GM18951 (cell line): ENCODE data around the gene CHMP1B.

Source experiments
- POLR2A ChIP-seq: IDR thresholded peaks from 4 replicates; pipeline ENCODE4 v1.6.1; 2011; ENCODE audit warnings: mild to moderate bottlenecking; ENCODE audit not compliant: insufficient read length, insufficient read depth; ENCODE audit errors: extremely low read depth
- in situ Hi-C: fragments of 300-500 bp; cut with MboI; formaldehyde crosslinking; loops from one replicate; pipeline ENCODE4 v1.12.0; 2022; ENCODE audit warnings: low sequenced_read_pairs, mixed read lengths, inconsistent platforms; ENCODE audit not compliant: unreplicated experiment

CHMP1B gene

GRCh38 chr18:11868230-11868629, 17.0 kb downstream of the CHMP1B start:
- no peak for TF ChIP-seq POLR2A
- in situ Hi-C loops: no loop called here

DNA sequence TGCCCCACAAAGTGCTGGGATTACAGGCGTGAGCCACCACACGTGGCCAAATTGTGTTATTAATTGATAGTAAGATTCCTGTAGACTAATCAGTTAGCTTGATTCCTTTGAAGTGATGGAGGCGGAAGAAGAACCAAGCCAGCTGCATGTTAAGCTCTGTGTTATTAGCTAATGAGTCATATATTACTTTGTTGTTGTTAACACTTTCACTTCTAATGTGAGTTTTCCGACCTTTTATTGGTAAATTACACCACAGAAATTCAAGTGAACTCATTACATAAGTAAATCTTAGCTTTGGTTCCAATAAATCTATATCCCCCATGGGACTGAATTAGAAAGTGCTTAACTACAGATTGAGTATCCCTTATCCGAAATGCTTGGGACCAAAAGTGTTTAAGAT, 20.3 kb downstream of the CHMP1B start:
- in situ Hi-C loops: no loop called here
- TF ChIP-seq POLR2A: no peak

GRCh38 chr18:11872479-11873136, 21.4 kb downstream of the CHMP1B start:
- in situ Hi-C loops: no loop called here
- TF ChIP-seq POLR2A: no peak

DNA sequence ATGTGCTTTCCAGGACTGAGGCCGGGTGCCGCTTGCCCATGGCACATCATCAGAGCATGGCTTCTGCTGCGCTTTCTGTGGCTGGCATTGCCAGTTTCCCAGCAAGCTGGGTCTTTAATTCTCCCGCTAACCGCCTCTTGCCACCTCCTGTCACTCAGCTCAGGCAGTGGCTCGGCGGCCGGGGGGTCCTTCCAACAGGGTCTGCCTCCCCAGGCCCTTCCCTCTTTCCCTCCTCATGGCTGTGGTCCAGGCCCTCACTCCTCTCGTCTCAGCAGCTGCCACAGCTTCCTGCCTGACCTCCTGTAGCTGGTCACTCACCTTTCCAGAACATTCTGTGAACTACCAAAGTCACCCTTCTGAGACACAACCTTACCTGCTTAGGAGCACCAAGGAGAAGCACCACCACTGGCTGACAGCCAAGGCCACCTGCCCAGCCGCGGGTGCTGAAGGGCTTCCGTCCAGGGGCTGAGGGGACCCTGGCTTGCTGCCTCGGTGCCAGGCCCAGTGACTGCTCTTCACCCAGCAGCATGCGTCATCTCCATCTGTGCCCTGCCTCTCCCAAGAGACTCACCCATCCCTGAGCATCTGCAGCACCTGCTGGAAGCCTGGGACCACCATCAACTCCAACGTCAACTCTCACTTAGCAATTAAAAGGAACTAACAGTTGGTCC, 22.6 kb downstream of the CHMP1B start:
- TF ChIP-seq POLR2A: no peak
- in situ Hi-C loops: no loop called here

DNA sequence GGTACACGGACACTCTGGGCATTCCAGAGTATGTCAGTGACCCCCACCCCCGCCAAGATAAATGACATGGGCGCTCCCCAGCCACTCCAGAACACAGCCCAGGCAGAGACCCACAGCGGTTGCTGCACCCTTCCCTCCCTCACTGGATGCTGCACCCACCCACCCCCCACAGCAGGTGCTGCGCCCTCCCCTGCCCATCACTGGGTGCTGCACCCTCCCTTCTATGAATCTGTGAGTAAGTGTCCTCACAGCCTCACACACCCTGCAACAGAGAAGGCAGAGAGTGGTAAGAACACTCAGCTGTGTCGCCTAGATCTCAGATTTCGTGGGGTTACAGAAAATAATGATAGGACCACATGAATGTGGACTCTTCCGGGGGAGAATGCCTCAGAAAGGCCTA, 23.5 kb downstream of the CHMP1B start:
- in situ Hi-C loops: no loop called here
- TF ChIP-seq POLR2A: no peak

DNA sequence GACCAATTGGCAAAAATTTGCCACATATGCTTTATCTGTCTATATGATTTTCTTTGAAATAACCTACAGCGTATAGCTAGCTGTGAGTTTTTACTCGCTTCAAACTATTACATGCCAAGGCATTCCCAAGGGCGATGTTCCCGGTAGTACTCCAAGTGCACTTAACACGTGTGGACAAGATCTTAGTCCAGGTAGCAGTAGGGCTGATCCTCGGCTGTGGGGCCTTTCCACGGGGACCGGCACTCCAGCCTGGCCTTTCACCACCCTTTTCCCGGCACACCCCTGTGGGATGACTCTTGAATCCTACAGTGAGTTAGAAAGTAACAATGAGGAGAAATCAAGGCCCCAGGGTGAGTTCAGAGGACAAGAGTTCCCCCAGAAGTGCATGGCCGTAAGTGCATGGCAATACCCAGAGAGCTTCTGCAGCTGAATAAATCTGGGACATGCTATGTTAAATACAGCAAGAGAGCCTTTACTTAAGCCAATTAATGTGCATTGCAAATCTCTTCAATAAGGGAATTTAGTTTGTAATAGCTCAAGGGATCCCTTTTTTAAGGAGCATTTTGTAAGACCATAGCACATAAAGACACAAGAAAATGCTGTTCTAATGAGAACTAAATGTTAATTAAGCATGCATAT, 26.4 kb downstream of the CHMP1B start:
- in situ Hi-C loops: no loop called here
- no peak for TF ChIP-seq POLR2A

- no peak for TF ChIP-seq POLR2A
- in situ Hi-C loops: no loop called here
Measured at GRCh38 chr18:11880586-11881304, 29.5 kb downstream of the CHMP1B start.

DNA sequence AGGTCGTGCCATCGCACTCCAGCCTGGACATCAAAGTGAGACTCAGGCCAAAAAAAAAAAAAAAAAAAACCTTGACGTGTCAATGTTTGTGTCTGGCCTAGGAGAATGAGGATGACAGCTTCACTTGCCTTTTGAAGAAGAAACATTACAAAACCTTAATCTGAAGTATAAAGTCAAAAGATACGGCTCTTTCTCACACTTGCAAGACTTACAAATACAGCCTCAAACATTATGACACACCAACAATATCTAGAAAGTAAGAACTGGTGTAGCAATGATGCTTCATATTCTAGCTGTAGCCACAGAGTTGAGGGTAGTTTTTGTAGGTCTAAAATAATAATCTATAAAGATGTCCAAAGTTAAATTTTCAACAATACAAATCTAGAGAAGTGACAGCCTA, 31.4 kb downstream of the CHMP1B start:
- no peak for TF ChIP-seq POLR2A
- in situ Hi-C loops: no loop called here

GRCh38 chr18:11883153-11883552, 31.9 kb downstream of the CHMP1B start:
- in situ Hi-C loops: no loop called here
- TF ChIP-seq POLR2A: no peak

DNA sequence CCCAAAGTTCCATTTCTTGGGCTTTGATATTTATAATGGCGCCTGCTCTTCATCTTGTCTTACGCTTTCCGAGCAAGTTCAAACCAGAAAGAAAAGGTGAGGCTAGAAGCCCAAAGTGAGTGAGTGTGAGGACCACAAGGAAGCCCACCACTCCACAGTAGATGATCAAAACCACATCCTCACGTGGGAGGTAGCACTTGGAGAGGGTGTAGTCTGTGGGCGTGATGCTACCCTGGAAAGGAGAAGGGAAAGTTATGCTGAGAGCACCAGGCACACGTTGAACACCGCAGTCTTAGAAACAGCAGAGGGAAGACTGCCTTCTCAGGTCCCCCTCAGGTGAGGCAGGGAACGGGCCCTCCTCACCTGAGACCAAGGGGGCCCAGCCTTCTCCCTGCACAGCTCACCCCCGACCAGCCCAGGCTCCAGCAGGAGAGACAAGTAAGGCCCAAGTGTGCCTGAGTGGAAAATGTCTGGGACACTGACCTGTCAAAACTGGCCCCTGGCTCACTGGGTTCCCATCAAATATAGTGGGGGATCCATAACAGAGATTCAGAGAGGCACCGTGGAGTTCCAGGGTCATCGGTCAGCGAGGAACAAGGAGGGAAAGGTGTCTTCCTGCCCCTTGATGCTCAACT, 33.3 kb downstream of the CHMP1B start:
- in situ Hi-C loops: no loop called here
- TF ChIP-seq POLR2A: no peak

DNA sequence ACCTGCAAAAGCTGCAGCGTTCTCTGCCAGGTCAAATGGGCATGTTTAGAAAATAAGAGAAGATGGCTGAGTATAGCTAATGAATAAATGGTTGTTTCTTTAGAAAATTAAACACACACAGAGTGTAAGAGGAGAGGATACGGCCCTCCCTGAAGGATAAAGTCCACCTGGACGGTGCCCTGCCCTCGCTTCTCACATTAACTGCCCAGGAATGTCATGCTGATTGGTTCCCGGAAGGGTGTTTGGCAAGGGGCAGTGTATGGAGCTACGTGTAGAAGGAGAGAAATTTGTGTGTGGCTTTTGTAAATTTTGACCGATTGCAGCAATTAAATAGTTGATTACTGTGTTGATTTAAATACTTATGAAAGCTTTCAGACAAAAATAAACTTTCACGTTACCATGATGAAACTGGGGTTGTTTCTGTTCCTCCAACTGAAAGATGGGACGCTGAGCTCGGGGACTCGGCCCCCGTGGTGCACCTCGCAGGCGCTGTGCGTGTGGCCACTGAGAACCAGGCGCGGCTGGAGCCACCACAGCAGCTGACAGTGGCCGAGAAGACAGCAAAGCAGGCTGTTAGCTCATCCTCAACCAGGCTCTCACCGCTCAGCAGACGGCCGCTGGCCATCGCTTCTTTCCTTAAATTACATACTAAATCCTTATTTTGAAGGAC, 34.2 kb downstream of the CHMP1B start:
- TF ChIP-seq POLR2A: no peak
- in situ Hi-C loops: no loop called here

GRCh38 chr18:11886577-11887110, 35.4 kb downstream of the CHMP1B start:
- in situ Hi-C loops: no loop called here
- TF ChIP-seq POLR2A: no peak
